ENCODE results near the gene CD300LB.

CD300LB gene

GRCh38 chr17:74543891-74544760 lies 12.9 kb upstream of the CD300LB start:
- Mint-ChIP-seq H3K4me3 (no peak overlapping the region), H3K27ac (no peak overlapping the region)

GRCh38 chr17:74543406-74543805 lies 12.1 kb upstream of the CD300LB start:
- Mint-ChIP-seq H3K9me3 (no peaks in the 10 kb centered on the region), H3K27ac (no peak overlapping the region), H3K27me3 (peaks cover 31% of the 10 kb centered on the region), H3K36me3 (no peaks in the 10 kb centered on the region), H3K4me3 (no peak overlapping the region), H3K4me1 (peaks cover 28% of the 10 kb centered on the region)
- CTCF ChIA-PET, result no interaction called here
- no peak for DNase-seq

More at GRCh38 chr17:74543891-74544760, 12.9 kb upstream of the CD300LB start:
- Mint-ChIP-seq H3K9me3 (no peaks in the 10 kb centered on the region), H3K4me1 (peaks cover 29% of the 10 kb centered on the region), H3K36me3 (no peaks in the 10 kb centered on the region), H3K27me3 (peaks cover 30% of the 10 kb centered on the region)
- DNase-seq, result no peak
- CTCF ChIA-PET, result no interaction called here

- no peaks in the 10 kb centered on the region for H3K9me3 Mint-ChIP-seq
- H3K27ac Mint-ChIP-seq, result no peak overlapping the region
- DNase-seq, result no peak
- CTCF ChIA-PET, result no interaction called here
- peaks cover 22% of the 10 kb centered on the region for H3K4me1 Mint-ChIP-seq
- peaks cover 37% of the 10 kb centered on the region for H3K27me3 Mint-ChIP-seq
- no peak overlapping the region for H3K4me3 Mint-ChIP-seq
- no peaks in the 10 kb centered on the region for H3K36me3 Mint-ChIP-seq
Measured at GRCh38 chr17:74542727-74543383, 11.6 kb upstream of the CD300LB start.

- DNase-seq, result no peak
- CTCF ChIA-PET, result no interaction called here
- Mint-ChIP-seq H3K36me3 (no peaks in the 10 kb centered on the region), H3K4me3 (no peak overlapping the region), H3K4me1 (peaks cover 15% of the 10 kb centered on the region), H3K9me3 (no peaks in the 10 kb centered on the region), H3K27ac (no peak overlapping the region), H3K27me3 (peaks cover 39% of the 10 kb centered on the region)
Measured at GRCh38 chr17:74542166-74542565, 10.9 kb upstream of the CD300LB start.

GRCh38 chr17:74541176-74542111 lies 10.2 kb upstream of the CD300LB start:
- no peak for DNase-seq
- Mint-ChIP-seq H3K4me3 (no peak overlapping the region), H3K4me1 (peaks cover 11% of the 10 kb centered on the region), H3K36me3 (no peaks in the 10 kb centered on the region), H3K27ac (no peak overlapping the region), H3K9me3 (no peaks in the 10 kb centered on the region), H3K27me3 (peaks cover 45% of the 10 kb centered on the region)
- CTCF ChIA-PET, result interaction anchor here (0.7 kb wide), 1 partner anchor 42 kb away, joined by 3 read pairs; no protein-coding TSS in a partner anchor

- Mint-ChIP-seq H3K4me3 (no peak overlapping the region), H3K27ac (no peak overlapping the region), H3K36me3 (no peaks in the 10 kb centered on the region), H3K27me3 (peaks cover 47% of the 10 kb centered on the region), H3K4me1 (no peaks in the 10 kb centered on the region), H3K9me3 (no peaks in the 10 kb centered on the region)
- CTCF ChIA-PET, result no interaction called here
- no peak for DNase-seq
Measured at GRCh38 chr17:74539281-74539820, 8.1 kb upstream of the CD300LB start.

- DNase-seq, result no peak
- Mint-ChIP-seq H3K4me1 (peaks cover 2% of the 10 kb centered on the region), H3K36me3 (no peaks in the 10 kb centered on the region), H3K9me3 (no peaks in the 10 kb centered on the region), H3K4me3 (no peak overlapping the region), H3K27ac (no peak overlapping the region), H3K27me3 (peaks cover 70% of the 10 kb centered on the region)
- CTCF ChIA-PET, result no interaction called here
Measured at GRCh38 chr17:74536890-74537289, 5.6 kb upstream of the CD300LB start.

- H3K27me3 Mint-ChIP-seq, result peaks cover 76% of the 10 kb centered on the region
- H3K36me3 Mint-ChIP-seq, result no peaks in the 10 kb centered on the region
- CTCF ChIA-PET, result interaction anchor here (0.6 to 3.2 kb wide), 11 partner anchors 11 to 238 kb away, joined by 3 to 29 read pairs (median 3); partner anchors contain the start of genes CD300C and GPR142
- no peak overlapping the region for H3K27ac Mint-ChIP-seq
- peaks cover 2% of the 10 kb centered on the region for H3K4me1 Mint-ChIP-seq
- no peak for DNase-seq
- H3K4me3 Mint-ChIP-seq, result no peak overlapping the region
- no peaks in the 10 kb centered on the region for H3K9me3 Mint-ChIP-seq
Measured at GRCh38 chr17:74532115-74532514, 840 bp upstream of the CD300LB start.

GRCh38 chr17:74530831-74531150 lies 484 bp downstream of the CD300LB start:
- H3K27me3 Mint-ChIP-seq, result peaks cover 77% of the 10 kb centered on the region
- CTCF ChIA-PET, result interaction anchor here (0.9 to 1.8 kb wide), 3 partner anchors 10 to 163 kb away, joined by 4 to 7 read pairs (median 4); partner anchors contain the start of gene GPR142

GRCh38 chr17:74529243-74529642 lies 2.0 kb downstream of the CD300LB start:
- no peak overlapping the region for H3K27ac Mint-ChIP-seq
- H3K27me3 Mint-ChIP-seq, result peaks cover 83% of the 10 kb centered on the region
- no peaks in the 10 kb centered on the region for H3K9me3 Mint-ChIP-seq
- no peak overlapping the region for H3K4me3 Mint-ChIP-seq
- H3K36me3 Mint-ChIP-seq, result no peaks in the 10 kb centered on the region
- CTCF ChIA-PET, result interaction anchor here (1.1 to 1.8 kb wide), 4 partner anchors 8 to 262 kb away, joined by 3 to 4 read pairs (median 4); no protein-coding TSS in a partner anchor
- H3K4me1 Mint-ChIP-seq, result peaks cover 2% of the 10 kb centered on the region
- no peak for DNase-seq

More at GRCh38 chr17:74530831-74531150, 484 bp downstream of the CD300LB start:
- no peak for DNase-seq
- H3K9me3 Mint-ChIP-seq, result no peaks in the 10 kb centered on the region
- H3K4me3 Mint-ChIP-seq, result no peak overlapping the region
- H3K4me1 Mint-ChIP-seq, result peaks cover 2% of the 10 kb centered on the region
- no peak overlapping the region for H3K27ac Mint-ChIP-seq
- H3K36me3 Mint-ChIP-seq, result no peaks in the 10 kb centered on the region

GRCh38 chr17:74528491-74529199 lies 2.6 kb downstream of the CD300LB start:
- Mint-ChIP-seq H3K4me3 (no peak overlapping the region), H3K27me3 (peaks cover 79% of the 10 kb centered on the region), H3K36me3 (no peaks in the 10 kb centered on the region), H3K9me3 (no peaks in the 10 kb centered on the region), H3K4me1 (peaks cover 2% of the 10 kb centered on the region), H3K27ac (no peak overlapping the region)
- CTCF ChIA-PET, result interaction anchor here (0.7 to 1.5 kb wide), 4 partner anchors 150 to 264 kb away, joined by 3 to 4 read pairs (median 3); no protein-coding TSS in a partner anchor
- no peak for DNase-seq

GRCh38 chr17:74527756-74528155 lies 3.5 kb downstream of the CD300LB start:
- CTCF ChIA-PET, result interaction anchor here (0.7 to 1.1 kb wide), 2 partner anchors 159 to 265 kb away, joined by 3 to 4 read pairs; no protein-coding TSS in a partner anchor
- no peak overlapping the region for H3K4me3 Mint-ChIP-seq
- no peak overlapping the region for H3K27ac Mint-ChIP-seq
- no peaks in the 10 kb centered on the region for H3K36me3 Mint-ChIP-seq
- no peaks in the 10 kb centered on the region for H3K4me1 Mint-ChIP-seq
- H3K9me3 Mint-ChIP-seq, result no peaks in the 10 kb centered on the region
- H3K27me3 Mint-ChIP-seq, result peaks cover 78% of the 10 kb centered on the region
- DNase-seq, result no peak

GRCh38 chr17:74527081-74527480 lies 4.2 kb downstream of the CD300LB start:
- H3K27ac Mint-ChIP-seq, result no peak overlapping the region
- H3K4me3 Mint-ChIP-seq, result no peak overlapping the region
- peaks cover 78% of the 10 kb centered on the region for H3K27me3 Mint-ChIP-seq
- H3K36me3 Mint-ChIP-seq, result no peaks in the 10 kb centered on the region
- H3K9me3 Mint-ChIP-seq, result no peaks in the 10 kb centered on the region
- no peaks in the 10 kb centered on the region for H3K4me1 Mint-ChIP-seq
- CTCF ChIA-PET, result interaction anchor here (1.4 kb wide), 1 partner anchor 159 kb away, joined by 3 read pairs; the partner anchor contains the start of gene GPR142
- DNase-seq, result no peak
